GM19193 (cell line): ENCODE measurements around the gene KRT6B.

Source experiments
- POLR2A ChIP-seq: IDR thresholded peaks from 4 replicates; pipeline ENCODE4 v1.6.1; 2011; ENCODE audit not compliant: insufficient read depth, insufficient read length; ENCODE audit errors: extremely low read depth

The KRT6B gene

GRCh38 chr12:52427083-52427482, 24.9 kb downstream of the KRT6B start:
- no peak for TF ChIP-seq POLR2A

GRCh38 chr12:52426034-52426433, 25.9 kb downstream of the KRT6B start:
- no peak for TF ChIP-seq POLR2A

- TF ChIP-seq POLR2A = no peak
Observed at GRCh38 chr12:52425466-52425865, 26.5 kb downstream of the KRT6B start.

GRCh38 chr12:52423661-52424500, 28.1 kb downstream of the KRT6B start:
- TF ChIP-seq POLR2A = no peak

- TF ChIP-seq POLR2A = no peak
Observed at GRCh38 chr12:52423035-52423434, 28.9 kb downstream of the KRT6B start.

GRCh38 chr12:52419656-52420055, 32.3 kb downstream of the KRT6B start:
- TF ChIP-seq POLR2A = no peak

- TF ChIP-seq POLR2A = no peak
Observed at GRCh38 chr12:52418576-52419110, 33.3 kb downstream of the KRT6B start.

GRCh38 chr12:52417740-52418139, 34.2 kb downstream of the KRT6B start:
- TF ChIP-seq POLR2A = no peak

GRCh38 chr12:52416795-52417194, 35.2 kb downstream of the KRT6B start:
- TF ChIP-seq POLR2A = no peak

GRCh38 chr12:52415870-52416750, 35.8 kb downstream of the KRT6B start:
- TF ChIP-seq POLR2A = no peak

GRCh38 chr12:52414936-52415335, 37.0 kb downstream of the KRT6B start:
- no peak for TF ChIP-seq POLR2A

- TF ChIP-seq POLR2A = no peak
Observed at GRCh38 chr12:52413782-52414345, 38.1 kb downstream of the KRT6B start.

GRCh38 chr12:52413202-52413601, 38.7 kb downstream of the KRT6B start:
- no peak for TF ChIP-seq POLR2A

GRCh38 chr12:52411815-52412214, 40.1 kb downstream of the KRT6B start:
- no peak for TF ChIP-seq POLR2A

GRCh38 chr12:52407918-52408317, 44.0 kb downstream of the KRT6B start:
- no peak for TF ChIP-seq POLR2A
